Activated naive CD4-positive, alpha-beta T cell treated with Interleukin-2 at 50 U/mL for 16 hours (primary cell): ENCODE results near the gene TPRA1.
"Not testable (repeated sequence)": the region's sequence is repeated elsewhere in the genome, so short reads cannot be mapped to it uniquely, and the experiment has no call there.

Experiments used
- DNase-seq: peaks from one replicate; pipeline ENCODE4 v3.0.0-alpha.2; 2020

TPRA1 gene

GRCh38 chr3:127535106-127535785 lies 55.3 kb downstream of the TPRA1 start:
- no peak for DNase-seq

GRCh38 chr3:127534564-127534963 lies 56.0 kb downstream of the TPRA1 start:
- no peak for DNase-seq

- DNase-seq = no peak
Observed at GRCh38 chr3:127534161-127534451, 56.4 kb downstream of the TPRA1 start.

DNA sequence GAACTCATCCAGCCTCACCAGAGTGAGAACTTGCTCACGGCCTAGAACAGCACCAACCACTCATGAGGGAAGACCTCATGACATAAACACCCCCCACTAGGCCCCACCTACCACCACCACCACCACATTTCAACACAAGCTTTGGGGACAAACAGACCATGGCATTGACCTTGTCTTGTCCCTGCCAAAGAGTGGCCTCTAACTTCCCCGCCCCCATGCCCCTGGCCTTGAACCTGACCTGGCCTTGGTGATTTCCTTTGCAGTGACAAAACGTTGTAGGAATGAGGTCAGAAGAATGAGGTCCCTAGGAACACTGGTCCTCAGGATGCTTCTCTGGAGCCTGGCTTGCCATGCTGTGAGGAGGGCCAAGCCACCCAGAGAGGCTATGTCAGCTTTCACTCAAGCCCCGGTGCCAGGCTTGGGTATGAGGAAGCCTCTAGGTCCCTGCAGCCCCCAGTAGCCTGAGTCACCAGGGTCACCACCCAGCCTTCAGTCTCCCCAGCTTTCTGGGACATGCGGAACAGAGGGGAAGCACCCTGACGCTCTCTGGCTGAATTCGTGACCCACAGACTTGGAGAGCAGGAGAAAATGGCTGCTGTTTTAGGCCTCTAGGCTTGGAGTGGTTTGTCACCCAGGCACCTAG lies 57.9 kb downstream of the TPRA1 start:
- no peak for DNase-seq

DNA sequence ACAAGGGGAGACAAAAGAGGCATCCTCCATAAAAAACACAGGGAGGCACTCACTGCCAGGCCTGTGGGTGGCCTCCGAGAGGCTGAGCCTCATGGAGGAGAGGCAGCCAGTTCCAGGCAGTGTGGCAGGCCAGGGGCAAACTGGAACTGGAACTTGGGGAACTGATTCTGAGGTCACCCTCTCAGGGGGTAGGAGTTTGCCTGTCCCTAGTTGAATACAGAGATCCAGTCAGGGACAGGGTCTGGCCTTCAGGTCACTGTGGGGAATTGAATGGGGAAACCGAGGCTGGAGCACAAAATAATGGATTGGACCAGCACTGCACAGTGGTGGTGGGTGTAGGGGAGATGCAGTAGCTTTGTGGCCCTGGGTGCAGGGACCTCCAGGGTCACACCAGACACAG lies 58.7 kb downstream of the TPRA1 start:
- no peak for DNase-seq

- DNase-seq = not testable (repeated sequence)
Observed at GRCh38 chr3:127530863-127531262, 59.7 kb downstream of the TPRA1 start.

DNA sequence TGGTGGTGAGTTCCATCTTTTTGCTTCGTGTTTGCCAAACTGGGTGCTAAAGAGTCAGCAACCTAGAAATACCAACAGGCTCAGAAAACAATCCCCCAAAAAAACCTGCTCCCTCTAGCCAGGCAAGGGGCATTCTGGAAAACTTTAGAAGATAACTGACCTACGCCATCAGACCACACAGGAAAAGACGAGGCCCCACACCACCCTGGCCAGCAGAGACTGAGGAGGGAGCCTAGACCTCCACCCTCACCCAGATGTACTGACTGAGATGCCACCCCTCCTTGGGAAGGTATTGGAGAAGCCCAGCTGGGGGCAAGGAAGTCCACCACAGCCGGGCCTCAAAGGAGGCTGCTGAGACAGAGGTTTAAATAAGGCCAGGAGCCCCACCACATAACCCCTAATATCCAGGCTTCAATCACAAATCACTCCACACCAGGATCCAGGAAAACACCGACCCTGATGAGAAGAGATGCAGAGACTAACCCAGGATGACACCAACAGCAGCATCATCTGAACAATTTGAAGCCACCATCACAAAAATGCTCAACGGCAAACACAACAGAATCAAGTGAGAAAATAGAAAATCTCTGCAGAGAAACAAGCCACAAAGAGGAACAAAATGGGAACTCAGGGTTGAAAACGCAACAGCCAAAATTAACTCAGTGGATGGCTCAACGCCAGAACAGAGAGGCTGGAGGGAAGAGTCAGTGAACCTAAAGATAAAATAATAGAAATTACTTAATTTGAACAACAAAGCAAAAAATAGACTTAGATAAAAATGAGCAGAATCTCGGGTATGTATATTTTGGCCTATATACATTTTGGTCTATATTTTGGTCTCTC lies 61.0 kb downstream of the TPRA1 start:
- no peak for DNase-seq

- no peak for DNase-seq
Observed at GRCh38 chr3:127525373-127525772, 65.2 kb downstream of the TPRA1 start.

DNA sequence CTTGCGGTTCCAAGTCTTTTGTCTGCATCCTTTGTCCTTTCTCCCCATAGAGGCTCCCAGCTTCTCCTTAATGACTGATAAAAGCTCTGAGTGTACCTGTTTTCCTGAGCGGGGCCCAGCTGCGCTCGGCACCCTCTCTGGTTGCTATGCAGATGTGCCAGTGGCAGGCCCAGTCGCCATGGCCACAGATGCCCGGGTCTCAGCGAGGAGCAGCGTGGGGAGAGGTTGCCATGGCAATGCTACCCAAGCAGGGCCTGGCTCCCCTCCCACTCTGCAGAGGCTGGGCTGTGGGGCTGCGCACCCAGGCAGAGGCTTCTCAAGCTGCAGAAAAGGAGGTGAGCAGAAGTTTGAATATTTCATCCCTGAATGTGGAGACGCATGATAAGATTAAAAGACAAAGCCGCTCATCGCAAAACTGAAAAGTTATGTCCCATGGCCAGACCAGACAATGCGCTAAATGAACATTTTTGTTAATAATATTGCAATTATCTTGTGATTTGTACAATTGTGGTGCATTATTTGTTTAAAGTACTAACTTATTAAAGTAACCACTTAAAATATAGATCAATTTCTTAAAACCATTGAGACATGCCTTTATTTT lies 66.1 kb downstream of the TPRA1 start:
- DNase-seq = no peak
